Activated T-helper 1 cell treated with Interleukin-2 at 50 U/mL for 16 hours (primary cell): Measurements from ENCODE around the gene FRRS1.
A peak's percentile ranks its signal among the peaks of the same experiment; 100 is the strongest.

Experiments used
- DNase-seq: peaks from one replicate; pipeline ENCODE4 v3.0.0-alpha.2; 2020; ENCODE audit warnings: low read depth

The FRRS1 gene

DNA sequence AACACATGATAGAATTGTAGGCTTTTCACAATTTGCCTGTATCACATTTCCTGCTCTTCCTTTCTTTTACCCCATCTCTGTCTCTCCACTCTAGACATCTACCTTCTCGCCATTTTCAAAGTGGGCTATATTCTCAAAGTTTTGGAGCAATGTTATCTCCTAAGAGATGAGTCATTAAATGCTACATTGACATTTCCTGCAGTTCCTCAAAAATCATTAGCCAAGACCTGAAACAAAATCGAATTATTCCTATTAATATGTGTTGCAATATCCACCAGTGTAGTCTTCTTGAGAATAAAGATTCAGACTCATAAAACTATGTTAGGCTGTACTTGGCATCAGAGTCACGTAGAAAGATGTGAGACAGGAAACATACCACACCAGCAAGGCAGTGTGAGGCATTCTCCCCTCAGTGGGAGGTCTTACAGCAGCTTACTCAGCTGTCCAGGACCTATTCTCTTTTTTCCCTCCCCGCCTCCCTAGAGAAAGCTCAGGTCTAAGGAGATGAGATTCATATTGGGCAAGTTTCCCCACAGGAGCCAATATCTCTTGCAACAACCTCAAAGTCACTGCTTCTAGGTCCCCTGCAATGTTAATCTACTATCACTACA is 38.8 kb downstream of the FRRS1 start:
- no peak for DNase-seq

DNA sequence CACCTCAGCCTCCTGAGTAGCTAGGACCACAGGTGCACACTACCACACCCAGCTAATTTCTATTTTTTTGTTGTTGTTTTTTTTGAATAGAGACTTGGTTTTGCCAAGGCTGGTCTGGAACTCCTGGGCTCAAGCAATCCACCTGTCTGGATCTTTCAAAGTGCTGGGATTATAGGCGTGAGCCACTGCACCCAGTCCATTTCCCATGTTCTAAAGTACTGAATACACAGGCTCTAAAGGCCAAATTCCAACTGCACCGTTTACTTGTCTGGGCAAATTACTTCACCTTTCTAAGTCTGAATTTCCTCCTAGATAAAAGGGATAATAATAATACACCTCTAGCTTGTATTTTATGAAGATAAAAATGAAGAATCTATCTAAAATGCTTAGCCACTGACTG is 39.6 kb downstream of the FRRS1 start:
- no peak for DNase-seq

DNA sequence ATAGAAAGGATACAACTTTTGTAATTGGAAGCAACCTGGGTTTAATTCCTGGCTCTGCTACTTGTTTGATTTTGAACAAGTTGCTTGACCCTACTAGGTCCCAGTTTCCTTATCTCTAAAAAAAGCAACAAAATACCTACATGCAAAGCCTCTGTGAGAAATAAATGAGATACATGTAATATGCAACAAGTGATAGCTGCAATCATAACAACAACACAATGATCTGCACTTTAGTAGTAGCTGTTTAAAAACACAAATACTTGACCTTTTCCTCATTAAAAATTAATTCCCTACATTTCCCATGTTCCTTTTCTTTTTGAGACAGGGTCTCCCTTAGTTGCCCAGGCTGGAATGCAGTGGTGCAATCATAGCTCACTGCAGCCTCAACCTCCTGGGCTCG is 40.0 kb downstream of the FRRS1 start:
- no peak for DNase-seq

- no peak for DNase-seq
These were observed 40.4 kb downstream of the FRRS1 start for GRCh38 chr1:99725996-99726395.

- no peak for DNase-seq
These were observed 43.2 kb downstream of the FRRS1 start for GRCh38 chr1:99723251-99723650.

- DNase-seq = no peak
These were observed 49.4 kb downstream of the FRRS1 start for GRCh38 chr1:99717005-99717404.

DNA sequence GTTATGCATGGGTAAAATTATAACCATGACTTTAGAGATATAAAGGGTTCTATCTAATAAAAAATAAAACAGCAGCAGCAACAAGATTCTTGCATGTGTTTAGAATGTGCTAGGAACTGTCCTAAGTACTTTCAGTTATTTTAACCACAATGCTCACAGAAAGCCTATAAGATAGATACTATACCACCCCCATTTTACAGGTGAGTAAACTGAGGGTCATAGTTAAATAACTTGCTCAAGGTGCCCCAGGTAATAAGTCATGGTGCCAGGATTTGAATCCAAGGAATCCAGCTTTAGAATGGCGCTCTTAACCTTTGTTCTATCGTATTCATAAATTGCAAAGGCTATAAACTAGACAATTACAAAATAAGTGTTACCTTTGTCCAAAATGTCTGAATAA is 53.4 kb downstream of the FRRS1 start:
- DNase-seq = no peak

- DNase-seq = no peak
These were observed 55.4 kb downstream of the FRRS1 start for GRCh38 chr1:99710994-99711393.

DNA sequence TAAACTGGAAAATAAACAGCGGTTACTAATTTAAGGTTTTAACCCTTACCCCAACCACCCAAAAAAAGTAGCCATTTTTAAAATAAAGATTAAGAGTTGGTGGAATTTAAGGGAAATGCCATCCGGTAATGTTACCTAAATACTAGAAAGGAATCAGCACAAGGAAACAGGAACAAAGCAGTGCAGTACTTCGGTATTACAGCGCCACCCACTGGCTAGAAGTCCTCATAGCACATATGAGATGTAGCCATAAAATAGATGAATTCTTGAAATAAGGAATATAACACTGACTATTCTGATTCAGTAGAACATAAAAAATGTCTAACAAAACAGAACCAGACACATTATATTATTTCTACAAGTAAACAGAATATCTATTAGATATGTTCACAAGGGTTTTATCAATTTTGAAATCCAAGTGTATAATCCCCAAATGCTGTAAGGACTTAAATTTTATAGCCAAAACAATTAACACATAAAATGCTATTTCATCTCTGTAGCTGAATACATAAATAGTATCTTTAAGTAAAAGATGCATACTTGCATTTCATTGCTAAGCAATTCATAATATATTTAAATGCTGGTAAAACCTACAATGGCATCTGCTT is 58.8 kb downstream of the FRRS1 start:
- DNase-seq = peak; percentile 13

- no peak for DNase-seq
These were observed 61.0 kb downstream of the FRRS1 start for GRCh38 chr1:99705385-99705784.

DNA sequence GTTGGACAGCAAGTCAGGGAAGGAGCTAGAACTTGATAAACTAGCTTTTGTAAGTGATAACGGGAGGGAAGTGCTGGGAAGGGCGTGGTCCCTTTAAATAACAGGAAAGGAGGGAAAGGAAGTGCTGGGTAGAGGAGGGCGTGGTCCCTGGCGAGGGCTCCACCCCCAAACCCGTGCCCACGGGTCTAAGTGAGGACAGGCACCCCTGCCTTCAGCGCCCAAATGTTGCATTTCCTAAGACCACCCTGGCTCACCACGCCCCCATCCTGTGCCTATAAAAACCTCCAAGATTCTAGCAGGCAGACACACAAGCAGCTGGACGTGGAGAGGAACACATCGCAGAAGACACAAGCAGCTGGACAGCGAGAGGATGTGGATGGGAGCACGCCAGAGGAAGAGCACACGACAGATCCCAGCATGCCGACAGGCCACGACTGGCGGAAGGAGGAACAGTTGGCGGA is 62.0 kb downstream of the FRRS1 start:
- no peak for DNase-seq

DNA sequence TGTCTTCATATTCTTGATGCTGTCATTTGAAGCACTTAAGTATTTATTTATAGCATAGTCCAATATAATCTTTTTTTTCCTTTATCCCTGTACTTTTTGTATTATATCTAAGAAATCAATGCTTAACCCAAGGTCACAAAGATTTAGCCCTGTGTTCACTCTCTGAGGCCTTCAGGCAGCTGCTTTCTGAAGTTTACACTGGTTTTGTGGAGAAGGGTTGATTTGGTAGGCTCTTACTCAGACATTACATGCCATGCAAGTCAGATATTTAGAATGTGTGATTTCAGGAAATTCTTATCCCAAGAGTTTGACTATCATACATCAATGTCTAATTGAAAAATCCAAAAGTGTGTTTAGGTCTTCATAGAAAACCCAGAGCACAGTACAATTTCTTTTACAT is 64.2 kb downstream of the FRRS1 start:
- DNase-seq = no peak

DNA sequence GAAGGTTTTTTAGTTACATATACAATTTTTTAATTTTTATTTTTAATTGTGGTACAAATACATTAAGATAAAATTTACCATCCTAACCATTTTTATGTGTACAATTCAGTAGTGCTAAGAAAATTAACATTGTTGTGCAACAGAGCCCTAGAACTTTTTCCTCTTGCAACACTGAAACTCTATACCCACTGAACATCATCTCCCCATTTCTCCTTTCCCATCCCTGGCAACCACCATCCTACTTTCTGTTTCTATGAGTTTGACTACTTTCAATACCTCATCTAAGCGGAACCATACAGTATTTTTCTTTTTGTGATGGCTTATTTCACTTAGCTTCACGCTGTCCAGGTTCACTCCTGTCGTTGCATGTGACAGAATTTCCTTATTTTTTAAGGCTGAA is 66.4 kb downstream of the FRRS1 start:
- no peak for DNase-seq

DNA sequence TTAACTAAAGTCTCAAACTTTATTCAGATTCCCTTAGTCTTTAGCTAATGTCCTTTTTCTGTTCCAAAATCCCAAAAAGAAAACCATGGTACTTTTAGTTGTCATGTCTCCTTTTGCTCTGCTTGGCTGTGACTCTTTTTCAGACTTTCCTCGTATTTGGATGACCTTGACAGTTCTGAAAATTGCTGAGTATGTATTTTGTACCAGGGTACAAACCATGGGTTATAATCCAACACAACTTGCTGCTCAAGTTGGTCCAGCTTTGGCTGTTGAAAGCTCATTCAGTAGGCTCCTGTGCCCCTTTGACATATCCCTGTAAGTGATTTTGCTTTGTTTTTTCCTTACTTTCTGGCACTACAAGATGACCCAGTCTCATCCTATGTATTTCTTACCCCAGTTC is 68.9 kb downstream of the FRRS1 start:
- no peak for DNase-seq

GRCh38 chr1:99696616-99697015 is 69.8 kb downstream of the FRRS1 start:
- no peak for DNase-seq

DNA sequence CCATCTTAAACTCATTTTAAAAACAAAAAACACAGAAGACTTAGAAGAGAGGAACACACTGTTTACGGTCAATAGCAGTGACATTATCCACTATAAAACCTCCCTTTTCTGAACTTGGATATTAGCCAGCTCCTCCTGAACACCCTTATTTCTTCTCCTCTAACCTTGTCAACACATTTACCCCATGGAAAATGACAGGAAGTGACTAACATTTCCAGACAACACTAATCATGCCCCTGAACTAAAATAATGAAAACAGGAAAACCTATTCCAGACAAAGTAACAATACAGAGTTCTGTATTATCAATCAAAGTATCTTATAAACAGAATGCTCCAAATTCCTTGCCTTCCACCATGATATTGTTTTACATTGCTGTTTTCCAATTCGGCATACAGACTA is 75.3 kb downstream of the FRRS1 start:
- no peak for DNase-seq

GRCh38 chr1:99685516-99686180 is 80.8 kb downstream of the FRRS1 start:
- no peak for DNase-seq

DNA sequence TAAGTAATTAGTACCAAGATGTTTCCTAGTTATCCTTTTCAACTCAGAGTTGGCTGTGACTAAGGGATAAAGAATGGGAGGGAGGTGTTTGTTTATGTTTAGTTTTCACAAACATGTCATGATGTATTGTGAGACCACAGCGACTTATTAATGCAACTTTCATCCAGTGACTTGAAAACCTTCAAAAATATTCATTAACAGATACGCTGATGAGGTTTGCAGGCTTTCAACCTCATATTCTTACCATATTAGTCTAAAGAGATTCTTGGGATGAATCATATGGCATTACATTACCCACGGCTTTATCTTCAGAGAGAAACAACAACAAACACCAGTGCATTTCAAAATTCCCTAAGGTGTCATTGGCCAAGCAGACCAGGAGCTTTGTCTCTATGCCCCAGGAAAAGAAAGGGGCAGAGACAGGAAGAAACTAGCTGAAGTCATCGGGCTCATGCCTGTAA is 84.1 kb downstream of the FRRS1 start:
- no peak for DNase-seq

DNA sequence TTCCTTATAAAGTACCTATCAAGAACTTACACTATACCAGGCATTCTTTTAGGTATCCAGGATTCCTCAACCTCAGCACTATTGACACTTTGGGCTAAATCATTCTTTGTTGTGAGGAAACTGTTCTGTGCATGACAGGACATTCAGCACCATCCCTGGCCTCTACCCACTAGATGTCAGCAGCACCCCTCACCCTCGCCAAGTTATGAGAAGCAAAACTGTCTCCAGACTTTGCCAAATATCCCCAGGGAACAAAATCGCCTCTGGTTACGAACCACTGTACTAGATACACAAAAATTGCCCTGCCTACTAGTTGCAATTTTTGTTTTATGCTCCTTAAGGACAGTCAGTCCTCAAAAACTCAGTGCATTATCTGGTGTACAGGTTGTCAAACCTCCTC is 84.9 kb downstream of the FRRS1 start:
- DNase-seq = no peak

DNA sequence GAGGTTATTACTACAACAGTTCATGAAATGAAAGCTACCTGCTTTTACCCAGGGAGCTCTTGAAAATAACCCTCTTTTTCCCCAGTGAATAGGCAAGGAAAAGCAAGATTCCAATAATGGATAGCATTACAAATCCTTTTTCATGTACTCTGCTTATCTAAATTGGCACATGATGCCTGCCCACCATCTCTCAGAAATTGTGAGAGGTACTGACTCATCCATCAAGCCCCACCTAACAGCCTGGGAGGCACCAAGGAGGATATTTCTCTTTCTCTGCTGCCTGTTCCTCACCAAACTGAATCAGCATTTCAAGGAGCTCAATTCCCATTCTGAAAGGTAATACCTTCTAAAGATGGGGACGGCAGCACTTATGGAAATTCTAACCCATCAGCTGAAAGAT is 86.2 kb downstream of the FRRS1 start:
- no peak for DNase-seq

DNA sequence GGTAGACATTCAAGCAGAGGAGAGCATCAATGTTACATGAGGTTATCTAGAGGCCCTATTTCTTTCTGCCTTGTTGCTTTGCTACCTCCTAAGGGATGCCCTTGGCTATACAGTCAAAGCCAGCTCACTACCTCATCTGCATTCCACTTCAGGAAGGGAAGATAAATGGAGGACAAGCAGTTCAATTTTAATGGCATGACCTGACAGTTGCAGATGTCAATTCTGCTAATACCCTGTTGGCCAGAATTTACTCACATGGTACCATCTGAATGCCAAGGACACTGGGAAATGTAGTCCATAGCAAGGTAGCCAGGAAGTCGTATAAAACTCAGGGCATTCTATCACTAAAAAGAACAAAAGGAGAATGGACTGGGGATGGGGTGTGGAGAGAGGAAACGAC is 89.0 kb downstream of the FRRS1 start:
- DNase-seq = no peak

DNA sequence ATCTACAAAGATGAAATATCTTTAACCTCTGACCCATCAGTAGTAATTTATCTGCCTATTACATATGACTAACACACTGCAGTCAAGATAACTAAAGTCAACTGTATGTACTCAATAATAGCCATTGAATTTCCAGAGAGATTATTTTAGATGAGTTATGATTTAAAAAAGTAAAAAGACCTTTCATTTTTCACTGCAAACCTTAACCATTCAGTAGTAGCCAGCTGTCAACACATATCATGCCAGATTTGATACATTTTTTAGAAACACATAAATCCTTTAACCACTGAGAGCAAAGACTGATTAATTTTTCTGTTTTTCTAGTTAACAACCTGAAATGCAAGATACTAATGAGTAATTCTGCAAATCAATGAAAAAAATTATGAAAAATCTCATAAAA is 89.6 kb downstream of the FRRS1 start:
- no peak for DNase-seq

GRCh38 chr1:99675994-99676393 is 90.4 kb downstream of the FRRS1 start:
- no peak for DNase-seq

DNA sequence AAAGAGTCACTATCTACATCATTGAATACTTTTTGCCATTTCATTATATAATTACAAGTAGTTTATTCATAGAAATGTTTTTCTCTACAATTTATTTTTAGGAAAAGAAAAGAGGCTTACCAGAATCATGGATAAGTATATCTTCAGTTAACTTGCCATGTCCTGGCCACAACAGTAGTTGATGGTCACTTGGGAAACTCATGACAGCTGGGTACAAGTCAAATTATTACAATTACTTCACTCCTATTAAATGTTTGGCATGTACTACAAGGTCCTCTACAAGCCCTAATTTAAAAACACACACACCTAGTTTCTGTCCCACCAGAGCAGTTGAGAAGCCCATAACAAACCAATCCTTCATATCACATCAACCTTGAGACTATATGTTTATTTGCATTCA is 91.1 kb downstream of the FRRS1 start:
- no peak for DNase-seq
